SK-N-SH (cell line): ENCODE data around the gene DCTD. TPM values are rescaled to one million over a fixed set of nuclear protein-coding genes. Genes with fewer than 3 reads are reported as not detected.

Source experiments
- CTCF ChIA-PET: fragments of 300-600, 350-600 bp; formaldehyde crosslinking; extraction: SDS; loops from one replicate; lab custom pipeline; 2021; lab: Yijun Ruan, JAX
- POLR2A ChIA-PET: fragments of 350-600 bp; sonication (Branson Sonifier 250); formaldehyde crosslinking; extraction: SDS; loops from one replicate; lab custom pipeline; 2020; ENCODE audit warnings: antibody characterized with exemption, inconsistent platforms; lab: Yijun Ruan, JAX
- DNase-seq: peaks from one replicate; pipeline ENCODE4 v3.0.0; 2012
- H2AFZ ChIP-seq: fragments of 200-600 bp; sonication (generic); 2 replicates; pipeline ENCODE4 v1.8.1; 2016; ENCODE audit warnings: antibody characterized with exemption, mild to moderate bottlenecking, low read depth
- H3F3A ChIP-seq: fragments of 200-600 bp; sonication (generic); replicated peaks from 2 replicates; pipeline ENCODE3; 2016; ENCODE audit warnings: antibody characterized with exemption, mild to moderate bottlenecking; ENCODE audit not compliant: insufficient read depth
- H3K27ac ChIP-seq, 2 experiments: fragments of 200-500 bp in 1 of 2; fragments of 200-600 bp in 1 of 2; sonication (Bioruptor generic) in 1 of 2; sonication (generic), shearing (Covaris generic) in 1 of 2; 2 replicates each; pipeline versions ENCODE4 v1.5.1 to v1.6.1; 2014 to 2016; ENCODE audit warnings: low read depth in 2 of 2, inconsistent platforms in 1 of 2, low read length in 1 of 2, mild to moderate bottlenecking in 1 of 2, mixed read lengths in 1 of 2
- H3K27me3 ChIP-seq: fragments of 200-600 bp; sonication (generic), shearing (Covaris generic); 2 replicates; pipeline ENCODE4 v1.6.1; 2016; ENCODE audit warnings: mixed run types; ENCODE audit not compliant: insufficient read depth
- H3K36me3 ChIP-seq, 2 experiments: fragments of 200-500 bp in 1 of 2; fragments of 200-600 bp in 1 of 2; sonication (Bioruptor generic) in 1 of 2; sonication (generic) in 1 of 2; replicated peaks in 1 of 2; 2 replicates each; pipeline versions ENCODE3 to v1.5.1; 2014 to 2016; ENCODE audit warnings: low read length in 1 of 2, mild to moderate bottlenecking in 1 of 2; ENCODE audit not compliant: insufficient read depth in 2 of 2, control insufficient read depth in 1 of 2
- H3K4me1 ChIP-seq, 2 experiments: fragments of 200-500 bp in 1 of 2; fragments of 200-600 bp in 1 of 2; sonication (Bioruptor generic) in 1 of 2; sonication (generic), shearing (Covaris generic) in 1 of 2; 2 replicates each; pipeline versions ENCODE4 v1.5.1 to v1.6.1; 2014 to 2016; ENCODE audit warnings: low read depth in 1 of 2, low read length in 1 of 2, mixed run types in 1 of 2; ENCODE audit not compliant: insufficient read depth in 2 of 2, control insufficient read depth in 1 of 2
- H3K4me2 ChIP-seq: fragments of 200-600 bp; sonication (generic), shearing (Covaris generic); 2 replicates; pipeline ENCODE4 v1.6.1; 2017; ENCODE audit warnings: mixed run types
- H3K4me3 ChIP-seq, 2 experiments: fragments of 200-500 bp in 1 of 2; fragments of 200-600 bp in 1 of 2; sonication (Bioruptor generic) in 1 of 2; sonication (generic), shearing (Covaris generic) in 1 of 2; 2 replicates each; pipeline versions ENCODE4 v1.5.1 to v1.8.1; 2014 to 2016; ENCODE audit warnings: low read depth in 2 of 2, inconsistent platforms in 1 of 2, low read length in 1 of 2, mild to moderate bottlenecking in 1 of 2, mixed read lengths in 1 of 2, moderate library complexity in 1 of 2
- H3K79me2 ChIP-seq: fragments of 200-600 bp; sonication (generic); 2 replicates; pipeline ENCODE4 v1.8.1; 2017; ENCODE audit warnings: mild to moderate bottlenecking; ENCODE audit not compliant: insufficient read depth
- H3K9ac ChIP-seq: fragments of 200-600 bp; sonication (generic); 2 replicates; pipeline ENCODE4 v1.6.1; 2017; ENCODE audit warnings: mixed run types
- H3K9me2 ChIP-seq: fragments of 200-600 bp; sonication (generic); 2 replicates; pipeline ENCODE4 v1.6.1; 2017; ENCODE audit warnings: mixed run types
- H3K9me3 ChIP-seq: fragments of 200-600 bp; sonication (generic); 2 replicates; pipeline ENCODE4 v1.6.1; 2017; ENCODE audit warnings: mixed run types, mild to moderate bottlenecking, moderate library complexity
- H4K20me1 ChIP-seq: fragments of 200-600 bp; sonication (generic); 2 replicates; pipeline ENCODE4 v1.6.1; 2017; ENCODE audit warnings: mild to moderate bottlenecking, mixed run types; ENCODE audit not compliant: insufficient read depth
- CHD2 ChIP-seq: fragments of 150-350 bp; IDR thresholded peaks from 2 replicates; pipeline ENCODE4 v1.6.1; 2018; ENCODE audit warnings: low read length; ENCODE audit not compliant: partially characterized antibody
- EP300 ChIP-seq, 2 experiments: IDR thresholded peaks; 2 replicates each; pipeline versions ENCODE4 v1.4.0 to v1.6.1; 2012; ENCODE audit warnings: borderline replicate concordance in 1 of 2, low read depth in 1 of 2, low read length in 1 of 2
- FOXJ3 ChIP-seq: sonication (generic); formaldehyde crosslinking; IDR thresholded peaks from 2 replicates; pipeline ENCODE4 v1.5.1; 2020; ENCODE audit warnings: mild to moderate bottlenecking, missing genetic modification reagents
- GABPA ChIP-seq: IDR thresholded peaks from 2 replicates; pipeline ENCODE4 v1.4.0; 2012; ENCODE audit warnings: low read depth, mild to moderate bottlenecking
- GATA2 ChIP-seq: sonication (generic); formaldehyde crosslinking; IDR thresholded peaks from 2 replicates; pipeline ENCODE4 v1.5.0; 2020; ENCODE audit warnings: mild to moderate bottlenecking, missing genetic modification reagents
- MAX ChIP-seq: IDR thresholded peaks from 2 replicates; pipeline ENCODE4 v1.4.0; 2012; ENCODE audit warnings: low read depth
- MXI1 ChIP-seq: IDR thresholded peaks from 2 replicates; pipeline ENCODE4 v1.6.1; 2012; ENCODE audit warnings: mild to moderate bottlenecking, low read depth, low read length, improper control_type of control experiment
- NRF1 ChIP-seq: IDR thresholded peaks from 2 replicates; pipeline ENCODE4 v1.6.1; 2012; ENCODE audit warnings: low read depth, mild to moderate bottlenecking, low read length
- RCOR1 ChIP-seq: fragments of 150-350 bp; IDR thresholded peaks from 2 replicates; pipeline ENCODE4 v1.6.1; 2017; ENCODE audit warnings: antibody characterized with exemption, low read length
- SIN3A ChIP-seq: IDR thresholded peaks from 2 replicates; pipeline ENCODE4 v1.6.1; 2012; ENCODE audit warnings: low read depth, mild to moderate bottlenecking, low read length, moderate library complexity, borderline replicate concordance
- SMC3 ChIP-seq: IDR thresholded peaks from 2 replicates; pipeline ENCODE4 v1.6.1; 2012; ENCODE audit warnings: low read depth, low read length, improper control_type of control experiment
- TCF12 ChIP-seq: IDR thresholded peaks from 2 replicates; pipeline ENCODE4 v1.4.0; 2012
- USF1 ChIP-seq: IDR thresholded peaks from 2 replicates; pipeline ENCODE4 v1.4.0; 2012; ENCODE audit warnings: low read depth, borderline replicate concordance
- USF2 ChIP-seq: fragments of 150-350 bp; IDR thresholded peaks from 2 replicates; pipeline ENCODE4 v1.6.1; 2017; ENCODE audit warnings: antibody characterized with exemption, low read length, low read depth, borderline replicate concordance
- WGBS: methylation state at CpG from one replicate; pipeline ENCODE4 v1.1.6; 2017; ENCODE audit warnings: low lambda C conversion rate; 5-methylcytosine and 5-hydroxymethylcytosine counted together
- polyA plus RNA-seq, 3 experiments: library from polyadenylated mRNA; depleted of rRNA; stranded (reverse); fragments of >200 nt; gene quantifications; 2 replicates each; pipeline ENCODE4 v1.2.3, GENCODE V29; 2012
- TF ChIP-seq, protein P1 (sequence below): IDR thresholded peaks from 2 replicates; pipeline ENCODE4 v1.6.1; 2012; ENCODE audit warnings: mild to moderate bottlenecking, low read depth, low read length, moderate library complexity

Gene DCTD
- polyA plus RNA-seq, 1 of the 3 experiments (the other 2 are of a cell fraction) = 123 TPM

DNA sequence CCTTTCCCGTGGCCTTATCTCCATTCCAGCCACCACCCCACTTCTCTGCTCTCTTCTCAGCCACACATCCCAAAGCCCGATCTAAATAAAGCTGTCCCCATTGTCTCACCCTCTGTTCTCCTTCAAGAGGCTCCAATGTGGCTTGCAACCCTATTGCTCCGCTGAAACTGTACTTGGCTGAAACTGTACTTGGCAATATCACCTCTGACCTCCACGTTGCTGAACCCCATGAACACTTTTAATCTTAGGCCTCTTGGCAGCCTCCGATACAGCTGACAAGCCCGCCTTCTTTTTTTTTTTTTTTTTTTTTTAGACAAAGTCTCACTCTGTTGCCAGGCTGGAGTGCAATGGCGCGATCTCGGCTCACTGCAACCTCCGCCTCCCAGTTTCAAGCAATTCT is 12.1 kb downstream of the DCTD start:
- peaks cover 0 to 23% of the 10 kb centered on the region in 2 experiments; a peak in 3 of 4 replicates for H3K4me1 ChIP-seq
- TF ChIP-seq SIN3A (no peak), NRF1 (no peak), MAX (no peak), FOXJ3 (CRISPR knock-in tag) (no peak), EP300 (IDR thresholded peaks at IDR 0.05; ENCODE audit: borderline replicate concordance in 1 of 2, low read depth in 1 of 2, low read length in 1 of 2) (no peak), TCF12 (no peak), GATA2 (CRISPR knock-in tag) (no peak), USF2 (no peak), RCOR1 (no peak)
- TF ChIP-seq, all 33 proteins: peak for 0
- no peaks in the 10 kb centered on the region for H3K9me2 ChIP-seq
- CTCF ChIA-PET = interaction anchor here (1.2 to 1.5 kb wide), 3 partner anchors 28 to 357 kb away, joined by 3 to 4 read pairs (median 4); no protein-coding TSS in a partner anchor
- H3K9ac ChIP-seq = no peak overlapping the region
- H3K9me3 ChIP-seq = no peaks in the 10 kb centered on the region
- POLR2A ChIA-PET = interaction anchor here (1.7 kb wide), 1 partner anchor 12 kb away, joined by 12 read pairs; the partner anchor contains the start of gene DCTD
- no peaks in the 10 kb centered on the region for H3K27me3 ChIP-seq
- peak; percentile 34 for DNase-seq
- no peak overlapping the region for H3K4me2 ChIP-seq
- H3K27ac ChIP-seq = no peak overlapping the region
- no peak overlapping the region for H2AFZ ChIP-seq
- WGBS = 93% methylated on average over 10 of the region's 10 CpGs
- peaks cover 46% of the 10 kb centered on the region for H3K79me2 ChIP-seq
- no peaks in the 10 kb centered on the region for H3F3A ChIP-seq
- no peaks in the 10 kb centered on the region for H4K20me1 ChIP-seq
- H3K4me3 ChIP-seq = no peak overlapping the region
- H3K36me3 ChIP-seq = peaks cover 37 to 61% of the 10 kb centered on the region in 2 experiments

GRCh38 chr4:182904211-182904761 is 12.9 kb downstream of the DCTD start:
- Histone ChIP-seq H3K27me3 (no peaks in the 10 kb centered on the region), H2AFZ (no peak overlapping the region), H3K79me2 (peaks cover 39% of the 10 kb centered on the region), H3K9me3 (no peaks in the 10 kb centered on the region), H3K9ac (no peak overlapping the region), H3K27ac (peak overlapping the region in 1 of 2 experiments; percentile 58; a peak in 2 of 4 replicates), H4K20me1 (0 out of 2 replicates have a peak, but pooled peaks cover 3% of the 10 kb centered on the region), H3K9me2 (no peaks in the 10 kb centered on the region), H3K4me2 (no peak overlapping the region), H3K4me1 (peaks cover 0 to 21% of the 10 kb centered on the region in 2 experiments; a peak in 3 of 4 replicates), H3F3A (no peaks in the 10 kb centered on the region), H3K36me3 (peaks cover 39 to 53% of the 10 kb centered on the region in 2 experiments), H3K4me3 (no peak overlapping the region)
- peak; percentile 81 for DNase-seq
- WGBS = 58% methylated on average over 11 of the region's 12 CpGs
- peak; percentile 27; the same call in 1 of the 2 replicates for TF ChIP-seq USF1
- peak; percentile 97 for TF ChIP-seq FOXJ3 (CRISPR knock-in tag)
- peak; percentile 96 for TF ChIP-seq GATA2 (CRISPR knock-in tag)
- TF ChIP-seq TCF12 = peak; percentile 43; the same call in 1 of the 2 replicates
- peak; percentile 56; the same call in 1 of the 2 replicates for TF ChIP-seq USF2
- no peak; the same call in 1 of the 2 replicates for TF ChIP-seq SMC3
- TF ChIP-seq, protein P1, sequence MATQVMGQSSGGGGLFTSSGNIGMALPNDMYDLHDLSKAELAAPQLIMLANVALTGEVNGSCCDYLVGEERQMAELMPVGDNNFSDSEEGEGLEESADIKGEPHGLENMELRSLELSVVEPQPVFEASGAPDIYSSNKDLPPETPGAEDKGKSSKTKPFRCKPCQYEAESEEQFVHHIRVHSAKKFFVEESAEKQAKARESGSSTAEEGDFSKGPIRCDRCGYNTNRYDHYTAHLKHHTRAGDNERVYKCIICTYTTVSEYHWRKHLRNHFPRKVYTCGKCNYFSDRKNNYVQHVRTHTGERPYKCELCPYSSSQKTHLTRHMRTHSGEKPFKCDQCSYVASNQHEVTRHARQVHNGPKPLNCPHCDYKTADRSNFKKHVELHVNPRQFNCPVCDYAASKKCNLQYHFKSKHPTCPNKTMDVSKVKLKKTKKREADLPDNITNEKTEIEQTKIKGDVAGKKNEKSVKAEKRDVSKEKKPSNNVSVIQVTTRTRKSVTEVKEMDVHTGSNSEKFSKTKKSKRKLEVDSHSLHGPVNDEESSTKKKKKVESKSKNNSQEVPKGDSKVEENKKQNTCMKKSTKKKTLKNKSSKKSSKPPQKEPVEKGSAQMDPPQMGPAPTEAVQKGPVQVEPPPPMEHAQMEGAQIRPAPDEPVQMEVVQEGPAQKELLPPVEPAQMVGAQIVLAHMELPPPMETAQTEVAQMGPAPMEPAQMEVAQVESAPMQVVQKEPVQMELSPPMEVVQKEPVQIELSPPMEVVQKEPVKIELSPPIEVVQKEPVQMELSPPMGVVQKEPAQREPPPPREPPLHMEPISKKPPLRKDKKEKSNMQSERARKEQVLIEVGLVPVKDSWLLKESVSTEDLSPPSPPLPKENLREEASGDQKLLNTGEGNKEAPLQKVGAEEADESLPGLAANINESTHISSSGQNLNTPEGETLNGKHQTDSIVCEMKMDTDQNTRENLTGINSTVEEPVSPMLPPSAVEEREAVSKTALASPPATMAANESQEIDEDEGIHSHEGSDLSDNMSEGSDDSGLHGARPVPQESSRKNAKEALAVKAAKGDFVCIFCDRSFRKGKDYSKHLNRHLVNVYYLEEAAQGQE = no peak
- TF ChIP-seq RCOR1 = peak; percentile 97
- peak in 1 of 2 experiments; percentile 79; a peak in 1 of 4 replicates for TF ChIP-seq EP300 (IDR thresholded peaks at IDR 0.05; ENCODE audit: borderline replicate concordance in 1 of 2, low read depth in 1 of 2, low read length in 1 of 2)
- TF ChIP-seq CHD2 = peak; percentile 79
- TF ChIP-seq GABPA = no peak
- peak; percentile 85 for TF ChIP-seq MXI1
- CTCF ChIA-PET = interaction anchor here (1.0 to 1.5 kb wide), 5 partner anchors 14 to 357 kb away, joined by 3 to 6 read pairs (median 4); no protein-coding TSS in a partner anchor
- POLR2A ChIA-PET = interaction anchor here (1.2 to 1.7 kb wide), 2 partner anchors 10 to 13 kb away, joined by 4 to 12 read pairs; partner anchors contain the start of gene DCTD
